ENCODE data around the gene MBD3.
"Not testable (repeated sequence)": the region's sequence is repeated elsewhere in the genome, so short reads cannot be mapped to it uniquely, and the experiment has no call there.

MBD3 gene, protein sequence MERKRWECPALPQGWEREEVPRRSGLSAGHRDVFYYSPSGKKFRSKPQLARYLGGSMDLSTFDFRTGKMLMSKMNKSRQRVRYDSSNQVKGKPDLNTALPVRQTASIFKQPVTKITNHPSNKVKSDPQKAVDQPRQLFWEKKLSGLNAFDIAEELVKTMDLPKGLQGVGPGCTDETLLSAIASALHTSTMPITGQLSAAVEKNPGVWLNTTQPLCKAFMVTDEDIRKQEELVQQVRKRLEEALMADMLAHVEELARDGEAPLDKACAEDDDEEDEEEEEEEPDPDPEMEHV

DNA sequence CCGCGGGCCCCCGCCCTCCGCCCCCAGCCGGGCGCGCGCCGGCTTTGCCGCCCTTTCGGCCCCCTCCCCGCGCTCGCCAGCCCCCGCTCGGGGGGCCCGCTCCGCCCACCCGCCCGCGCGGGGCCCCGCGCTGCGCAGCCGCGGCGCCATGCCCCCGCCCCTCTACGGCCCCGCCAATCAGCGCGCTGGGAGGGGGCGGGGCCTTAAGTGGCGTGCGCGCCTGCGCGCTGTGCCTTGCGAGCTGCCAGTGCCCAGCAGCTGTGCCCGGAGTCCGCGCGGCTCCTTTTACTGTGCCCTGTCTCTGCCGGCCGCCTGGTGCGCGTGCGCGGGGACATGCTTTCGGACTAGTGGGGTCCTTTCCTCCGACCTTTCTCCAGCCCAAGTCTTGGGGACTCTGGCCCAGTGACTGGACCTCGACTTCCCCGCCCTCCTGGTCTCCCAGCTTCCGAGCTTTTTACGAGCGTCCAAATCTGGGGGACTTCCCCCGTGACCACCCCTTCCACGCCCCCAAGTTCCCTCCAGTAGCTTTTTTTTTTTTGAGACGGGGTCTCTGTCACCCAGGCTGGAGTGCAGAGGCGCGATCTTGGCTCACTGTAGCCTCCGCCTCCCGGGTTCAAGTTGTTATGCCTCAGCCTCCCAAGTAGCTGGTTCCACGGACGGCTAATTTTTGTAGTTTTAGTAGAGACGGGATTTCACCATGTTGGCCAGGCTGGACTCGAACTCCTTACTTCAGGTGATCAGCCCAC, at the start of gene MBD3:
MBD3 (minus strand) TSS at position 111 of the 746 bp plus-strand sequence. CDS start 234 bp downstream, outside the sequence.
- peak; percentile 52 for DNase-seq (ENCODE audit: low read depth)

DNA sequence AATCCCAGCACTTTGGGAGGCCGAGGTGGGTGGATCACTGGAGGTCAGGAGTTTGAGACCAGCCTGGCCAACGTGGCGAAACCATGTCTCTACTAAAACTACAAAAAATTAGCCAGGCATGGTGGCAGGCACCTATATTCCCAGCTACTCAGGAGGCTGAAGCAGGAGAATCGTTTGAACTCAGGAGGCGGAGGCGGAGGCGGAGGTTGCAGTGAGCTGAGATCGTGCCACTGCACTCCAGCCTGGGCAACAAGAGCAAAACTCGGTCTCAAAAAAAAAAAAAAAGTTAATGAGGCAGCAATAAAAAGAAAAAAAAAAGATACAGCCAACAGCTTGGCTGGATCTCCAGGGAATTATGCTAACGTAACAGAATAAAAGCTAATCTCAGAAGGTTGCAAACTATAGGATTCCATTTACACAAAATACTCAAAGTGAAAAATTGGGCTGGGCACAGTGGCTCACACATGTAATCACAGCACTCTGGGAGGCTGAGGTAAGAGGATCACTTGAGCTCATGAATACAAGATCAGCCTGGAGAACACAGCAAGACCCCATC, 48.3 kb upstream of the MBD3 start:
- DNase-seq (ENCODE audit: low read depth), result not testable (repeated sequence)

DNA sequence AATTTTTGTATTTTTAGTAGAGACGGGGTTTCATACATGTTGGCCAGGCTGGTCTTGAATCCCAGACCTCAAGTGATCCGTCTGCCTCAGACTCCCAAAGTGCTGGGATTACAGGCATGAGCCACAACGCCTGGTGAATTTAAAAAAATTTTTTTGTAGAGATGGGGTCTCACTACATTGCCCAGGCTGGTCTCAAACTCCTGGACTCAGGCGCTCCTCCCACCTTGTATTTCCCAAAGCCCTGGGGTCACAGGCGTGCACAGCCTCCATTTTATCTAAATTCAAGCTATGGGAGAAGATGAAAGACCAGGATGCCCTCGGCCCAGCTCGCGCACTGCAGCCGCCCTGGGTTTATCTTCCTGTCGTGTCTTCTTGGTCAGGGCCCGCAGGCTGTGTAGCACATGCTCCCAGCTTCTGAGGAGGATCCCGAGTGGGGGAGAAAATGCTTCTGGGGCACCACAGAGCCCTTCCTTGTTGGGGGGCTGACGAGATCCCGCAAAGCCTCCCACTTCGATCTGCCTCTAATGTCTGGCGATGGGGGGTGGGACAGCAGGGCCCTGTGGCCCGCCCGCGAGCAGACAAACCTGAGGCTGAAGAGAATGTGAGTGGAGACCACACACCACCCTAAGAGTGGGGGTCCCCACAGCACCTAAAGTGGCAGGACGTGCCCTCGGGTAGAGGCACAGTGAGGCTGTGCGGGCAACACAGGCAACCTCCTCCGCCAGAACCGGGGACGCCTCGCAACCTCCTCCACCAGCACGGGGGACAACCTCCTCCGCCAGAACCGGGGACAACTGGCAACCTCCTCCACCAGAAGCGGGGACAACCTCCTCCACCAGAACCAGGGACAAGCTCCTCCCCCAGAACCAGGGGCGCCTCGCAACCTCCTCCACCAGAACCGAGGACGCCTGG, 43.9 kb upstream of the MBD3 start:
- no peak for DNase-seq (ENCODE audit: low read depth)

DNA sequence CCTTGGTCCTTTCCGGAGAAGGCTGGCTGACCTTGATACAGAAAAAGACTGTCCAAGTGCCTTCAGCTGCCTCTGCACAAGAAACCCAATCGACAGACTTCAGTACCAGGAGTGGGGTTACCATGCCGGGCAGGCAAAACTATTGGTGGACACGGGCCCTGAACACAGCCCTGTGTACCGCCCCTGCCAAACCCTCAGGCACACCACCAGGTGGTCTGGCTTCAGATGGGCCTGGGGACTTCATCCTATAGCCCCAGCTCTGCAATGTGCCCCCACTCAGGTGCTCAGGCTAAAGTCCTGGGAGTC, 42.2 kb upstream of the MBD3 start:
- no peak for DNase-seq (ENCODE audit: low read depth)

DNA sequence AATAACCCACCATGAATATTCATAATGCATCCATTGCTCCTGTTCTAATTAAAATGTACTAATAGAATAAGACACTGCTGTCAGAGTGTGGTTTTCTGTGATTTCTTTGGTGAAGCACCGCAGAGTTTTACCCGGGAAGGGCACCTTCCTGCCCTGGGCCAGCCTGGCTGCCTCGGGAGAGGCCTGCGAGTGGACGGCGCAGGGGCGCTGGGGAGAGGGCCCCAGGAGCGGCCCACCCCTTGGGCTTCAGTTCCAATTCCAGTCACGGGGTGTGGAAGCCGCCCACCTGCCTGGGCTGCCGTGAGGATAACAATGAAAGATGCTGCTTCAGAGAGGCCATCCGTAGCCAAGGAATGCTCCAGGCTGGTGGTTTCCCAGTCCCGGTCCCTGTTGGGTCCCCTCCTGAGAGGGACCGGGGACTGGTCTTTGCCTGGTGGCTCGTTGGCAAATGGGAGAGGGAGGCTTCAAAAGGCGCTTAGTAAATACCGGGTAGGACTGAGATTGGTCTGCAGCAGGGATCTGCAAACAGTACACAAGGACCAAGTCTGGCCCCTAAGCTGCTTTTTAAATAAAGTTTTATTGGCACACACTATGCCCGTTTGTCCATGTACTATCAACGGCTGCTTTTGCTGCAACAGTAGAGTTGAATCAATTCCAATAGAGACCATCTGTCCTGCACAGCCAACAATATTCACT, 41.7 kb upstream of the MBD3 start:
- no peak for DNase-seq (ENCODE audit: low read depth)

DNA sequence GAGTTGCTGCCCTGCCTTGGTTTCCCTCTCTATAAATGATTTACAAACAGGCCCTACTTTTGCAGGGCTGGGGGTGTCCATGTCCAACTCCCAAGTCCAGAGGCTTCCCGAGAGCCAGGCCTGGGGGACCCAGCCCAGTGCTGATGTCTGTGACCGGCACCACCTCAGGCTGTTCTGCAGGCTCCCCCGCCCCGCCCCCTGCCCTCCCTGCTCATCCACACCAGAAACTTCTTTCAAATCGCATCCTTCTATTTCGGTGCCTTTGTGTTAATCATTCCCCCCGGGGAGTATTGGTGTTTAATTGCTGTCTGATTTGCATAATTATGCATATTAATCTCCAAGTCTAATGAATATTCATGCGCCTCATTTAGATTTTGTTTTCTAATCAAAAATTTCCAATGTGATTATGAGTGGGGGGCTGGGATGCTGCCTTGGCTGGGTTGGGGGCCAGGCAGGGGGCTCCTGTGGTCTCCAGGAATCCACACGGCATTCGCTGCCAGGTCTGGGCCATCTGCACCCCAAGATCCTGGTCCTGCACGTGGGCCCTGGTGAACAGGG, 40.7 kb upstream of the MBD3 start:
- DNase-seq (ENCODE audit: low read depth), result no peak

DNA sequence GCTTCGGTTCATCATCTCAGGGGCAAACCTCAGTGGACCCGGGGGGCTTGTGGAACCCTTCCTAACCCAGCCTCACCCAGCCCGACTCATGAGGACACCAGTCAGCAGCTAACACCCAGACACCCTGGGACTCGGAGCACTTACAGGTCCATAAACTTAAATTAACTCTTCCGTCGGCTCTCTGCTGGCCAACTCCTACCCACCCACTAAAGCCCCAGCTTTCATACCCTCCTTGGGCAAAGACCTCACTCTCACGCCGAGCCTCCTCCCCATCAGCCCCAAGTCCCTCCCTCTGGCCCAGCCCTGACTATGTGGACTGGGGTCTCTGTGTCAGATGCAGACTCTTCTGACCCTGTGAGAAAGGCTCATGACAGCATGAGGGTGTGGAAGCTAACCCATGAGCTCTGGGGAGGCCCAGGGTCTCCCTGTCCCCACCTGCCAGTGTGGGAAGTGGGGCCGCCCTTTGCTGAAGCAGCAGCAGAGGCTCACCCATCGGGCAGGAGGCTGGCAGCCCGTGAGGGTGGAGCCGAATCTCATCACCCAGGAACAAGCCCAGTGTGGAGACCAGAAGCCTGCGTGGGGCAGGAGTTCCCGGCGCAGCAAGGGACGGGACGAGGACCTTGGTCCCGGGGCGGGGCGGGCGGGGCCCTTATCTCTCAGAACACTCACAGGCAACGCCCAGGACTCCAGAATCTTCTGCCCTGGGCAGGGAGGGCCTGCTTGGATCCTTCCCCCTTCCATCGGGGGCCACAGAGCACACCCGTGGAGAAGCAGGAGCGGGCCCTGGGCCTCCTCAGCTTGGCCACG, 40.0 kb upstream of the MBD3 start:
- no peak for DNase-seq (ENCODE audit: low read depth)

DNA sequence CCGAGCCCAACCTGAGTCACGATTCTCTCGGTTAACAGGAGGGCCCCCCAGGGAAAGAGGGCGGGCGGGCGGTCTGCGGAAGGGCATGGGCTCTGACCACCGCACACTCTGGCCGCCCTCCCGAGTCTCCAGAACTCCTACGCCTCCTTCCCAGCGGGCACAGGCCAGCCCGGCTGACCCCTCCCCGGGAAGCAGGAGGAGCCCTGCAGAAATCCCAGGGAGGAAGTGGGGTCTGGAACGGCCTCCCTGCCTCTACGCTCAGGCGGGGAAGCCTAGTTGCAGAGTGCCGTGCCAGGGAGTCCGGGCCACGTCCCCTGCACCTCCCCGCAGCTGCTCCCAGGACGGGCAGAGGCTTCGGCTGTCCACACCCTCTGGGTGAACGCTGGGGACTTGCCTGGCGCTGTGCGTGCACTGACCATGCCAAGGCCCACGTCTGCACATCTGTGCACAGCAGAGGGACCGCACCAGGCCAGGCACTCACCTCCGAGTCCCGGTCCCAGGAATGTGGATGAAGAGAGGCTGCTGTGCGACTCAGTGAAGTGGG, 39.0 kb upstream of the MBD3 start:
- DNase-seq (ENCODE audit: low read depth), result no peak

DNA sequence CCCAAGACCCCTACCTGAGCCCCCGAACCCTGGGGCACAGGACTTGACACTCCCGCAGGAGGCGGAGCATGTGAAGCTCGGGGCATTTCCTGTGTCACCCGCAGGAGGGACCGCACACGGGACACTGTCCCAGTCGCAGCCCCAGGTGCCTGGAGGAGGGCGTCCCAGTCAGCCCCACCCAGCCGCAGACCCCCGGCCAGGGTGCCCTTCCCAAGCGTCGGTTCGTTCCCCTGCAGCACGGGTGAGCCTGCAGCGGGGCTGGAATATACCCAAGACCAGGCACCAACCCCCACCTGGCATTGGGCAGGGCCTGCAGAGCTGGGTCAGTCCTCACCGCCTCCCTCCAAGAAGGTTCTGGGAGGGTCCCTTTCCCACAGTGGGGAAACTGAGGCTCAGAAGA, 38.1 kb upstream of the MBD3 start:
- no peak for DNase-seq (ENCODE audit: low read depth)

DNA sequence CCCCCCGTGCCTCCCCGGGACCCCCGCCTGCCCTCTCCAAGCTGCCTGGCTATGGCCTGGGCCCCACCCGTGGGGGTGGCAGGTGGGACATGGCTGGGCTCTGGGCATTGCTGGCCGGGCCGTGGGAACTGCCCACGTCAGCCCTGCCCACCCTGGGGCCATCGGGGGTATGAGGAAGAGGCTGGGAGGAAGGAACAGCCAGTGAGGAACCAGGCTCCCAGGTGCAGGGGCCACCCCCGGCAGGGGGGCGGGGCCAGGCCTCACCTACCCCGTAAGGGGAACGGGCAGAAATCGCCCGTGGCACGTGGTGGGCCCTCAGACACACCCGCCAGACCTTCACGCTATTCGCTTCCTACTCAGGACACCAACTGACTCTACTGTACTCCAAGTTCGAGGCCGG, 37.3 kb upstream of the MBD3 start:
- no peak for DNase-seq (ENCODE audit: low read depth)

DNA sequence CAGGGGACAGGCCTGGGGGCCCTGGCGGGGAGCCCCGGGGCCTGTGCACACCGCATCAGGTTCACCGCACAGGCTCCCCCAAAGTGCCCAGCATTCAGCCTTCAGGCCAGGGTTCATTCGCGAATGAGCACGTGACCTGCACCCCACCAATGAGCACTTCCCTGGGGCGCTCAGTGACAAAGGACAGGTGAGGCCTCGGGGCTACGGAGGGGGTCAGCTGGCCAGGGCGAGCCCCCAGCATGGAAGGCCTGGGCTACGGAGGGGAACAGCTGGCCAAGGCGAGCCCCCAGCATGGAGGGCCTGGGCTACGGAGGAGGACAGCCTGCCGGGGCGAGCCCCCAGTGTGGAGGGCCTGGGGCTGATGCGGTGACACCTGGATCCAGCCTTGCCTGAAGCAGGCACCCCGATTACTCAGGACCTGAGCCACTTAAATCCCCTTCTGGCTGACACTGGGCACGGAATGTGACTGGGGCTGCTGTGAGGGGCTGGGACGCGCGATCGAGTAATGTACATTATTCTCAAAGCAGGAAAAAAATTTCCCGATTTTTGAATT, 36.7 kb upstream of the MBD3 start:
- no peak for DNase-seq (ENCODE audit: low read depth)

DNA sequence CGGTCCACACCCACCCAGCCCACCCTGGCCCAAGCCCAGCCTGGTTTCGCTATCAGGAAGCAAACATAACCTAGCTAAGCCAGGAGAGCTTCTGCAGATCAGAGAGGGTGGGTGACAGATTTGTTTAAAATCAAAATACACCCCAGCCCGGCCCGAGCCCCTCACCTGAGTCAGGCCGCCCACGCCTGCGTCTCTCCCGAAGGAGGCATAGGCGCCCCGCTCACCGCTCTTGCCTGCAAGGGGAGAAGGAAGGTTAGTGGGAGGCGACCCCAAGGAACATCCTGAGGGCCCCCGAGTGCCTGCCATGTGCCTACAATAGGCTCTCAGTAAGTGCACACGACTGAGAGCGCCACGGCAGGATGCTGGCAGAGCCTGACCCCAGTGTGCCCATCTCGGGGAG, 34.5 kb upstream of the MBD3 start:
- DNase-seq (ENCODE audit: low read depth), result no peak

DNA sequence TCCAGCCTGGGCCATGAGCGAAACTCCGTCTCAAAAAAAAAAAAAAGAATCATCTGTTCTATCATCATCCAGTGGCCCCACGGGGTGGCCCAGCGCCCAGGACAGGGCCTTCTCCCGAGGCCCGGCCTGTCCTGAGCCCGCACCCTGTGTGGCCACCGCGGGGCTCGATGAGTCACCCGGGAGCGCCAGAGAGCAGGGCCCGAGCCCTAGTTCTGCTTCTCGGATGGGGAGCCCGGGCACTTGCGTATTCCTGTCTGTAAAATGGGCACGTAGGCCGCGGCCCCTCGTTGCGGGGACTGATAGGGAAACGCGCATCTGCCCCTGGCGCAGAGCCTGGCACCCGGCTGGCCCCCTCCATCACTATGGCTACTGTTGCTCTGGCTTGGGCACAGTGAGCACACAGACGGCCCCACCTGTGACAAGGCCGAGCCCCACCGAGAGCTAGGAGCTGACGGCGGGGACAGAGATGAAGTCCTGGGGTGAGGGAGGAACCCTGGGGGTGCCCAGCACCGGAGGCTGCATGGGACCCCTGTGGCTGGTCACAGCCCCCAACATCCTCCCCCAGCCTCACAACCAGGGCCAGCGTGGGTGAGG, 33.8 kb upstream of the MBD3 start:
- DNase-seq (ENCODE audit: low read depth), result no peak

DNA sequence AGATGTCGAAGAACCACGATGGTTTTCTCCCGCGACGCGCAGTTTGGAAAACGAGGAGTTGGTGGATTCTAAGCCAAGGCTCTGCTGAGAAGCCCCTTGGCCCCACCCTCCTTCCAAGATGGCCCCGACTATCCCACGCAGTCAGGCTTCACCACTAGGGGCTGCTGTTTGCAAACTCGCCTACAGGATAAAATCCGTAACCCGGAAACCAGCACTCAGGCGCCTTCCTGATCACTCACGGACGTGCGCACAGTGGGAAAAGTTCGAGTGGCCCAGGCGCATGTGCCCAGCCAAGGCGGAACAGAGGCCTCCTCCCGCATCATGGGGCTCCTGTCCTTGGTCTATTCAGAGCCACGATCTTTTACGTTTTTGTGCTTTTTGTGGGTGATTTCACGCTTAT, 31.8 kb upstream of the MBD3 start:
- peak; percentile 9 for DNase-seq (ENCODE audit: low read depth)

DNA sequence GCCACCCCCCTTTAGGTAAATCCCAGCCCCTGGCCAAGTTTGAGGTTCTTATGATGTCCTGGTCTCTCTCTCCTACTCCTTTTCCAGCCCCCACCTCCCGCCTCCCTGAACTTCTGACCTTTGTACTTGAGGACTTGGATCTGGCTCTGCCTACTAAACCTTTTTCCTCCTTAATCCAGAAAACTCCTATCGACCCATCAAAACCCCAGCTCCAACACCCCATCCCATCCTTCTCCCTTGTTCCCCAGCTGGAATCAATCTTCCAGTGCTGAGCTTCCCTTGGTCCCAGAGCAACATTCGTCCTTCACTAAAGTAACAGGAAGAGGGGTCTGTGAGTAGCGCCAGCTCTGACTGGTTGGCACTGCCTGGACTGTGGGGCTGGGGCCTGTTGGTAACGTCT, 29.9 kb upstream of the MBD3 start:
- DNase-seq (ENCODE audit: low read depth), result no peak

DNA sequence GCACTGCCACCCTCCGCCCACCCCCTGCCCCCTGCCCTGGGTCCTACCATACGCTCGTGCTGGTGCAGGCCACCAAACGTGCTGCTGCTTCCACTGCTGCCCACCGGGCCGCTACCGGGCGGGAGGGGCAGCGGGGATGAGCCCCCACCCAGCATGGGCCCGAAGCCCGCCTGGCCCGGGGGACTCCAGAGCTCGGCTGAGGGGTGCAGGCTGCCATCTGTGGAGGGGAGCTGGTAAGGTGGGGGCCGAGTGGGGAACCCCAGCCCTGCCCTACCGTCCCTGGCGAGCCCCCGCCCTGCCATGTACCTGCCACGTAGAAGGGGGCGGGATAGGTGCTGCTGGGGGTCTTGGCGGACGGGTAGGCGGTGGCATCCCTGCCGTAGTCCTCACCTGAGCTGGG, 29.3 kb upstream of the MBD3 start:
- DNase-seq (ENCODE audit: low read depth), result no peak

DNA sequence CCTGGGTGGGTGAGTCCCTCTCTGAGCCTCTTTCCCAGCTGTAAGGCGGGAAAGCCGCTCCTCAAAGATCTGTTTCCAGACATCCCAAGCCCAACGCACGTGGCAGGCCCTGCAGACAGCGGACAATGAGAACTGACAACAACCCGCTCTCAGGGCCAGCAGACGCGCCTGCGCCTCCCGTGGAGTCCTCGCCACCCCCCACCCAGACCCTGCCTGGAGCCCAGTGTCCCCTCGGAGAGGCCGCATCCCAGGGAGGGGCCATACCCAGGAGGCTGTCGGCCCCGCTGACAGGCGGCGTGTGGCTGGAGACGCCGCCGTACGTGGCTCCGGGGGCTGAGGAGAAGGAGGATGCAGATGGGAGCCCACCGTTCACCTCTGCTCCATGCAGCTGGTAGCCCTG, 28.9 kb upstream of the MBD3 start:
- DNase-seq (ENCODE audit: low read depth), result no peak

DNA sequence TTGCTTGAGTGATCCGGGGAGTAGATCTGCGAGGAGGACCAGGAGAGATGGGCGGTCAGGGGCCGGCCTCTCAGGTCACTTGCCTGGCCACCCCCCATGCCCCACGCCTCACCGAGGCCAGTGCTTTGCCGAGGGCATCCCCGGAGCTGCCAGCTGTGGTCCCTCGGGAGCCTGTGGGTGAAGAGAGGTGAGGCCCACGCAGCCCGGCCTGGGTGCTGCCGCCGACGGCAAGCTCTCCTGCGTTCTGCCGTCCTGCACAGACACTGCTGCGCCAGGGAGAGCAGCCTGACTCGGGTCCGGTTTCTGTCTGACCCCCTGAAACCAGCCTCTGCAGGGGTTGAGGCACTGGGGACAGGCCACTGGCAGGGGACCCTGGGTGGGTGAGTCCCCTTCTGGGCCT, 28.4 kb upstream of the MBD3 start:
- DNase-seq (ENCODE audit: low read depth), result no peak

DNA sequence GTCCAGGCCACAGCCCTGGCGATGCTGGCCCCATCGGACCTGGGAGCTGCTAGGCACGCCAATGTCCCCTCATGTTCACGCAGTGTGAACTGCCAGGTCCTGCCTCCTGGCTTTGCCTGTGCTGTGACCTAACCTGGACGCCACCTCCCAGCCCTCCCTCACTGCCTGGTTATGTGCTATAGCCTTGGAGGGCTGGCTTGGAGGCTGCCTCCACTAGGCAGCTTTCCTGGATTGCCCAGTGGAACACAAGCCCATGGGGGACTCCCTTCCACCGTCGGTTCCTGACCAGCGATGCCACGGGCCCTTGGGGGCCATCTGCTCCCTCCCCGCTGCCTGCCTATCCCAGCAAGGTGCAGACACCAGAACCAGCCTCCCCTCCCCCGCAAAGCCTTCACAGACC, 27.8 kb upstream of the MBD3 start:
- DNase-seq (ENCODE audit: low read depth), result no peak

DNA sequence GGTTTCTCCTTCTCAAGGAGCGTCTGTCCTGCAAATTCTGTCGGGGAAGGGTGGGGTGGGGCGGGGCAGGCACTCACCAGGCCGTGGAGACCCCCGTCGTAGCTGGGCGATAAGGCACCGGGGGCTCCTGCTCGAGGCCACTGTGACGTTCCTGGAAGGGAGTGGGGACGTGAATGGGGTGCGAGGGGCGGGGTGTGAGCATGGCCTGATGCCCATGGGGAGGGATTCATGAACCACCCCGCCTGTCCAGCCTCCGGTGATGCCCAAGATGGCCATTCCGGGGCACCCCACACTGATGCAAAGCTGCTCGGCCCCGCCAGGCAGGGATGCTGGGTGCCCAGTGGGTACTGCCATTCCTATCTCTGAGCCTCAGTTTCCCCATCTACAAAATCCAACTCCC, 27.0 kb upstream of the MBD3 start:
- no peak for DNase-seq (ENCODE audit: low read depth)
